Measurements from ENCODE around the gene RPS4Y1. TPM values are rescaled to one million over a fixed set of nuclear protein-coding genes. Genes with fewer than 3 reads are reported as not detected.
"Not testable (repeated sequence)": the region's sequence is repeated elsewhere in the genome, so short reads cannot be mapped to it uniquely, and the experiment has no call there.

The RPS4Y1 gene
- total RNA-seq, 2 donors from 2014 or later: 249 to 332 TPM

DNA sequence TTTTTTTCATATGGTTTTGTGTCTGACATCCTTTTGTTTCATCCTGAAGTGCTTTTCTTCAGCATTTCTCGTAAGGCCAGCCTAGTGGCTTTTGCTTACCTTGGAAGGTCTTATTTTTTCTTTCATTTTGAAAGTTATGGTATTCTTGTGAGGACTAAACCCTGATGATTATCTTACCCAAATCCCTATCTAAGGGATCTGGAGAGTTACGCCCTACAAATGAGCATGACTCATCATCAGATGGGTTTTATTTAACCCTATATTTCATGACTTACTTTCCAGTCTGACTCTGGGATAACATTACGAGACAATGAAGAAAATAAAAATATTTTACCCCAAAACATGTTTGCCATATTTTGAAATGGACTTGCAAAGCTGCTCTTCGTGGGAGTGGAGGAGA is 18.4 kb downstream of the RPS4Y1 start:
- Histone ChIP-seq H3K9me3 (no peaks in the 10 kb centered on the region), H3K36me3 (no peaks in the 10 kb centered on the region), H3K27me3 (replicated peaks; ENCODE audit: insufficient read depth) (no peaks in the 10 kb centered on the region), H3K4me3 (no peak overlapping the region), H3K4me1 (replicated peaks) (no peaks in the 10 kb centered on the region), H3K27ac (no peak overlapping the region)
- 66% methylated on average over 4 of the region's 4 CpGs for WGBS
- intact Hi-C loops (cut with DNase I): no loop called here
- DNase-seq (ENCODE audit: low spot score): no peak
- TF ChIP-seq, protein P1, sequence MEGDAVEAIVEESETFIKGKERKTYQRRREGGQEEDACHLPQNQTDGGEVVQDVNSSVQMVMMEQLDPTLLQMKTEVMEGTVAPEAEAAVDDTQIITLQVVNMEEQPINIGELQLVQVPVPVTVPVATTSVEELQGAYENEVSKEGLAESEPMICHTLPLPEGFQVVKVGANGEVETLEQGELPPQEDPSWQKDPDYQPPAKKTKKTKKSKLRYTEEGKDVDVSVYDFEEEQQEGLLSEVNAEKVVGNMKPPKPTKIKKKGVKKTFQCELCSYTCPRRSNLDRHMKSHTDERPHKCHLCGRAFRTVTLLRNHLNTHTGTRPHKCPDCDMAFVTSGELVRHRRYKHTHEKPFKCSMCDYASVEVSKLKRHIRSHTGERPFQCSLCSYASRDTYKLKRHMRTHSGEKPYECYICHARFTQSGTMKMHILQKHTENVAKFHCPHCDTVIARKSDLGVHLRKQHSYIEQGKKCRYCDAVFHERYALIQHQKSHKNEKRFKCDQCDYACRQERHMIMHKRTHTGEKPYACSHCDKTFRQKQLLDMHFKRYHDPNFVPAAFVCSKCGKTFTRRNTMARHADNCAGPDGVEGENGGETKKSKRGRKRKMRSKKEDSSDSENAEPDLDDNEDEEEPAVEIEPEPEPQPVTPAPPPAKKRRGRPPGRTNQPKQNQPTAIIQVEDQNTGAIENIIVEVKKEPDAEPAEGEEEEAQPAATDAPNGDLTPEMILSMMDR (IDR thresholded peaks at IDR 0.05): no peak
- TF ChIP-seq POLR2AphosphoS5 (IDR thresholded peaks at IDR 0.05) (no peak), POLR2A (IDR thresholded peaks at IDR 0.05) (no peak)

DNA sequence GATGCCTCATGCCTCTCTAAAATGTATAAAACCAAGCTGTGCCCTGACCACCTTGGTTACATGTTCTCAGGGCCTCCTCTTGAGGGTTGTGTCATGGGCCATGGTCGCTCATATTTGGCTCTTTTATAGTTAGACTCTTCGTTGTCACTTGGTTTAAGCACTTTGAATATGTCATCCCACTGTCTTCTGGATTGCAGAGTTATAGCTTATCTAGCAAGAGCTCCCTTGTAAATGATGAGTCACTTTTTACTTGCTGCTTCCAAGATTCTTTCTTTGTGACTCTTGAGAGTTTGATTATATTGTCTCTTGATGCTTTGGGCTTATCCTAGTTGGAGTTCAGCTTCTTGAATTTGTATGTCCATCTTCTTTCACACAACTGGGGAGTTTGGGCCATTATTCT is 19.1 kb downstream of the RPS4Y1 start:
- WGBS: 69% methylated on average over 2 of the region's 2 CpGs
- H3K27me3 ChIP-seq (replicated peaks; ENCODE audit: insufficient read depth): no peaks in the 10 kb centered on the region
- no peaks in the 10 kb centered on the region for H3K9me3 ChIP-seq
- no peak for DNase-seq (ENCODE audit: low spot score)
- TF ChIP-seq, protein P1 (IDR thresholded peaks at IDR 0.05): no peak
- no peak for TF ChIP-seq POLR2AphosphoS5 (IDR thresholded peaks at IDR 0.05)
- TF ChIP-seq POLR2A (IDR thresholded peaks at IDR 0.05): no peak
- H3K4me1 ChIP-seq (replicated peaks): no peaks in the 10 kb centered on the region
- no peak overlapping the region for H3K27ac ChIP-seq
- H3K36me3 ChIP-seq: no peaks in the 10 kb centered on the region
- H3K4me3 ChIP-seq: no peak overlapping the region
- intact Hi-C loops (cut with DNase I): no loop called here

DNA sequence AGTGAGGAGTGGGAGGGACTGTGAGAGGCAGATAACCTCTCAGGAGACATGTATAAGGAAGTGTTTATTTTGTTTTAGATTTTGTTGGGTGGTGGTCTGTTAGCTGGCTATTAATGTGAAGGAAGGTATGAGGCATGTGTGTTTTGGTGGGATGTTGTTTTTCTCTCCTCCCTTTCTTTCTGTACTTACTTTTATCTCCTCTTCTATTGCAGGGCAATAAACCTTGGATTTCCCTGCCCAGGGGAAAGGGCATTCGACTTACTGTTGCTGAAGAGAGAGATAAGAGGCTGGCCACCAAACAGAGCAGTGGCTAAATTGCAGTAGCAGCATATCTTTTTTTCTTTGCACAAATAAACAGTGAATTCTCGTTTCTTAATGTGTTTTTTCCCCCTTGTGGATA is 25.2 kb downstream of the RPS4Y1 start:
- H3K27ac ChIP-seq: no peak overlapping the region
- WGBS: 15% methylated on average over 2 of the region's 2 CpGs
- no peak for TF ChIP-seq POLR2A (IDR thresholded peaks at IDR 0.05)
- TF ChIP-seq, protein P1 (IDR thresholded peaks at IDR 0.05): no peak
- no peak for TF ChIP-seq POLR2AphosphoS5 (IDR thresholded peaks at IDR 0.05)
- H3K9me3 ChIP-seq: no peaks in the 10 kb centered on the region
- no peaks in the 10 kb centered on the region for H3K27me3 ChIP-seq (replicated peaks; ENCODE audit: insufficient read depth)
- H3K4me1 ChIP-seq (replicated peaks): no peaks in the 10 kb centered on the region
- intact Hi-C loops (cut with DNase I): no loop called here
- no peaks in the 10 kb centered on the region for H3K36me3 ChIP-seq
- H3K4me3 ChIP-seq: no peak overlapping the region
- no peak for DNase-seq (ENCODE audit: low spot score)

DNA sequence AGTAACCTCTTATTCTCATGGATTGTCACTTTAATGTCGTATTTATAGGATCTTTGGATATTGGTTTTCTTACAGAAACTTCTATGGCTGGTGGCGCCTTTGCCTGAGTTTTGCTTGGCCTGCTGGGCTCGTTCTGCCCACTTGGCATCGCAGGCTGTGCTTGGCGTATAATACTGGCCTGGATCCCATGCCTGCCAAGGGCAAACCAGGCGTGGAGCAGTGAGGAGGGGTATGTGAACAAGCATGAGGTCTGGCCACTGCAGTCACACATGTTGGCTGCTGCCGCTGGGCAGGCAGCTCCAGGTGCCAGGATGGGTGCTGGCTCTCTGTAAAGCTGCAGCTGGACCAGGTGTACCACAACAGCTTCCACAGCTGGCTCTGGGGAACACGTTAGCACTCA is 26.1 kb downstream of the RPS4Y1 start:
- no peaks in the 10 kb centered on the region for H3K4me1 ChIP-seq (replicated peaks)
- no peaks in the 10 kb centered on the region for H3K9me3 ChIP-seq
- no peak overlapping the region for H3K27ac ChIP-seq
- no peaks in the 10 kb centered on the region for H3K36me3 ChIP-seq
- H3K27me3 ChIP-seq (replicated peaks; ENCODE audit: insufficient read depth): no peaks in the 10 kb centered on the region
- no peak overlapping the region for H3K4me3 ChIP-seq
- TF ChIP-seq POLR2A (IDR thresholded peaks at IDR 0.05) (no peak), POLR2AphosphoS5 (IDR thresholded peaks at IDR 0.05) (no peak)
- TF ChIP-seq, protein P1 (IDR thresholded peaks at IDR 0.05): no peak
- WGBS: 56% methylated on average over 7 of the region's 8 CpGs
- DNase-seq (ENCODE audit: low spot score): no peak
- intact Hi-C loops (cut with DNase I): no loop called here

DNA sequence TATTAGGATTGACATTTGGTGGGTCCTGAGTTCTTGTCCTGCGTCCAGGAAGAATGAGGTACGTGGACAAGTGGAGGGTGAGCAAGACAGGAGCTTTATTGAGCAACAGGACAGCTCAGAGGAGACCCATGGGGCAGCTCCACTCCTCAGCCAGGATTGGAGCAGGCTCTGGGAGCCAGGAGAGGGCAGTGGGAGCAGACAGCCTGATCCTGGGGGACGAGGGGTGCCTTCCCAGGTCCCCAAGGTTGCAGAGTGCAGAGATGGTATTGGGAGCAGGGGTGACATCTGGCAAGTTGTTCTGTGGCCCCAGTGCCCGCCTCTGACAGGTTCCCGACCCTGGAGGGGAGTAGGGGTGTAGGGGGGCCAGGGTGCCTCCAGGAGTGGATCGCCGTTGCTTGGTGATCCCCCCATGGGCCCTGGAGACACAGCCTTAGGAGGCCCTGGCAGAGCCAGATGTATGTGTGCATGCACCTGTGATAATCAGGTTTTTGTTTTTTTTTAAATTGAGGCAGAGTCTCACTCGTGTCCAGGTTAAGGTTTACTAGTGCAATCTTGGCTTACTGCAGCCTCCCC is 26.7 kb downstream of the RPS4Y1 start:
- H3K4me3 ChIP-seq: no peak overlapping the region
- WGBS: 80% methylated on average over 4 of the region's 8 CpGs
- no peak for TF ChIP-seq POLR2AphosphoS5 (IDR thresholded peaks at IDR 0.05)
- TF ChIP-seq, protein P1 (IDR thresholded peaks at IDR 0.05): no peak
- no peak for TF ChIP-seq POLR2A (IDR thresholded peaks at IDR 0.05)
- intact Hi-C loops (cut with DNase I): no loop called here
- no peak overlapping the region for H3K27ac ChIP-seq
- H3K4me1 ChIP-seq (replicated peaks): no peaks in the 10 kb centered on the region
- no peaks in the 10 kb centered on the region for H3K27me3 ChIP-seq (replicated peaks; ENCODE audit: insufficient read depth)
- H3K36me3 ChIP-seq: no peaks in the 10 kb centered on the region
- H3K9me3 ChIP-seq: no peaks in the 10 kb centered on the region
- DNase-seq (ENCODE audit: low spot score): no peak

DNA sequence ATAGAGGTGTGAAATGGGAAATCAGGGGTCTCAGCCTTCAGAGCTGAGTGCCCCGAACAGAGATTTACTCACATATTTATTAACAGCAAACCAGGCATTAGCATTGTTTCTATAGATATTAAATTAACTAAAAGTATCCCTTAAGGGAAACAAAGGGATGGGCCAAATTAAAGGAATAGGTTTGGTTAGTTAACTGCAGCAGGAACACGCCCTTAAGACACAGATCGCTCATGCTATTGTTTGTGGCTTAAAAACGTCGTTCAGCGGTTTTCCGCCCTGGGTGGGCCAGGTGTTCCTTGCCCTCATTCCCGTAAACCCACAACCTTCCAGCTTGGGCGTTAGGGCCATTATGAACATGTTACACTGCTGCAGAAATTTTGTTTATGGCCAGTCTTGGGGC is 30.8 kb downstream of the RPS4Y1 start:
- DNase-seq (ENCODE audit: low spot score); H3K36me3 ChIP-seq; H3K27me3 ChIP-seq (replicated peaks; ENCODE audit: insufficient read depth); H3K4me1 ChIP-seq (replicated peaks); intact Hi-C loops (cut with DNase I); H3K27ac ChIP-seq; H3K9me3 ChIP-seq; H3K4me3 ChIP-seq: not testable (repeated sequence)
- WGBS: 92% methylated on average over 9 of the region's 9 CpGs

All from prostate gland (tissue), 2 donors.